NCI-H2107 treated with DMSO at 0.1 percent for 48 hours (cell line): ENCODE results near the gene NOP14.

Experiments
- DNase-seq: peaks from one replicate; lab custom pipeline; 2025; ENCODE audit not compliant: unreplicated experiment; lab: John Stamatoyannopoulos, UW

Gene NOP14

DNA sequence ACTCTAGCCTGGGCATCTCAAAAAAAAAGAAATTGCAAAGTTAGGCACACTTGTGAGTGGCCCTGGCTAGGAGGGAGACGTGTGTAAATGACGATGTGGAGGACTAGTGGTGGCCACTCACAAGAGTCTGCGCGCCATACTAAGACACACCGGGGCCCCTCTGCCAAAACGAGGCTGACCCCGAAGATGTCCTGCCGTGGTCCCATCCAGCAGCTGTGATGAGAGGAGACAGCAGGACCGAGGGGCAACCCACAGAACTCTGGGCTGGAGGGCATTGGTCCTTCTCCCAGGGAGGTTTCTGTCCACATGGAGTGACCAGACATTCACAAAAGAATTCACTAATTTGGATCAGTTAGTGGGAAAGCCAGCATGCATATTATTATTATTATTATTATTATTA lies 47.4 kb downstream of the NOP14 start:
- no peak for DNase-seq

- no peak for DNase-seq
Observed at GRCh38 chr4:2914256-2915126, 48.7 kb downstream of the NOP14 start.

- peak; percentile 39 for DNase-seq
Observed at GRCh38 chr4:2913168-2913567, 50.0 kb downstream of the NOP14 start.

DNA sequence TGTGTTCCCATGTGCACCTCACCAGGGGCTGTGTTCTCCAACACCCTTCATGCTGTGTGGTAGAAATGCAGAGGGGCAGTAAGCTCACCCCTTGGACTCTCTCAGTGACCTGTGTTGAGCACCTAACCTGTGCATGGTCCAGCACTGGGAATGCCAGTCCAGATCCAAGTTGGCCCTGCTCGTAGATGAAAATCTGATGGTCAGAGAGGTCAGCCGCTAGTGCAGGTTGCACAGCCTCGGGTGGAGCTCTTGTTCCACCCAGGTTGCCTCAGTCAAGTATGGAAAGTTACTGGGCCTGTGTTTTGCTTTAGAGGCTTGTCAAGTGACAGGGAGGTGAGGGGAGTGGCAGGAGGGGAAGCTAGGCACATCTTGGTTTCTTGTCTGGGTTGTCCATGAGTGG lies 51.3 kb downstream of the NOP14 start:
- DNase-seq = no peak

- DNase-seq = no peak
Observed at GRCh38 chr4:2910409-2910808, 52.8 kb downstream of the NOP14 start.

GRCh38 chr4:2909583-2909982 lies 53.6 kb downstream of the NOP14 start:
- no peak for DNase-seq

DNA sequence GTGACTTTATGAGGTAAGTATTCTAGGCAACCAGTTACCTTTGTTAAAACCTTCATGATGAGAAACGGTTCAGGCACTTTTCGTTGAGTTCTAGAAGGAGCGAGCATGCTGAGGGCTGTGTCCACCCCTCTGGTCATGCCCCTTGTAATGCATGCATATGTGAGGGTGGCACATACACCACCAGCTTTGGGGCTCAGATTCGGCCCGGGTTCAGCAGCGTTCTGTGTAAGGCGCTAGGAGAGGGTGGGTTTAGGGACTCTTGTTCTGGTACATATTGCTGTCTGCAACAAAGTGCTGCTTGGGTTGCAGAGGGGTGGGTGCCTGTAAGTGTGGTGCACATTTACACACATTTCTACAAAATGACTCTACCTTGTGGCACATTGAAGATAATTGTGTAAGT lies 54.5 kb downstream of the NOP14 start:
- no peak for DNase-seq

DNA sequence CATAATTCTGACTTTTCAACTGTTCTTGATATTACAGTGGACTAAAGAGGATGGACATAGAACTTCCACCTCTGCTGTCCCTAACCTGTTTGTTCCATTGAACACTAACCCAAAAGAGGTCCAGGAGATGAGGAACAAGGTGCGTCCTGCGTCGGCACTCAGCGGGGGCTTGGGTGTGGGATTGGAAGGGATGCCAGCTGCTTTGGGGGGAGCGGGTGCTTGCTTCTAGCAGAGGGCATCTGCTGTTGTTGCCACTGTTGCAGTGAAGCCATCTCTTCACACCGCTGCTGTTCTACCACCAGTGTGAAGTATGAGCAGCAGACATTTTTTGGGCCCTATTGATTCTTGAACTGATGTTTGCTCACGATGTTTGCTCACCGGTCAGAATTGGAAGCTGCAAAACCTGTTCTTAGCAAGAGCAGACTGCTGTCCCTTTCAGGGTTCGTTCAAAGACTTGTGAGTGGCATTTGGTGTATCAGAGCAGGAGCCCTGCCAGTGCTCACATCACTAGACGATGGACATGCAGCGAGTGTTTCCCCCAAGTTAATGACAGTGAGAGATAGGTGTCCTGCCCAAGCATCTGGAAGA lies 55.4 kb downstream of the NOP14 start:
- DNase-seq = no peak

DNA sequence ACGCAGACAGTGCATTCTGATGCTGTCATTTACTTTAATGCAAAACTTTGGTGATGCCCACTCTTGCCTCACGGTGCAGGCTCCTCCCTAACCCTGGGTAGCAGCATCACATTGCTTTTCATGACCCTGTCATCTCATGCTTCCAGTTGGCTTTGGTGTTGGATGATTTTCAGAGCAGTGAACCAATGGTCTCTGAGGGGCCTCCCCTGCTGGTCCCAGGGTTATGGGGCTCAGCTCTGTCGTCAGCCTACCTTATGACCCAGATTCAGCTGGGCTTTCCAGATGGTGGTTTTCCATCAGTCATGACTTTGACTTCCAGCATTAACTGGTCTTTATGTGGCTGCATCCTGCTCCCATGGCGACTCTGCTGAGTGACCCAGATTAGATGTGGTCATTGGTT lies 56.0 kb downstream of the NOP14 start:
- DNase-seq = no peak

DNA sequence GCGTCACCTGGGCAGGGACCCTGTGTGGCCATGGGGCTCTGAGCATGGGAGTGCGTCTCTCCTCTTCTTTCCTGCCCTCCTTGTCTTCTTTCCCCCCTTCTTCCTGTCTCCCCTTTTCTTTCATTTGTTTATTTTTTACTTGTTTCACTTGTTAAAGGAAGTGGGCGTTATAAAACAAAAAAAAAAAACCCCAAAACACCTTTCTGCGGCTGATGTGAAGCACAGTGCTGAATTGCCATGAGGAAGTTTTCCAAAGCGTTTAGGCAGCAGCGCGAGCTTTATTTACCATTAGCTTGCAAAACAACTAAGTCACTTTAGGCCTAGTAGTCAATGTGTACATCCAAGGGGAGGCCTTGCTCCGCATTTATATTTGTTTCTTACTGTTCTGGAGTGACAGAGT lies 57.0 kb downstream of the NOP14 start:
- no peak for DNase-seq

GRCh38 chr4:2905544-2905943 lies 57.7 kb downstream of the NOP14 start:
- no peak for DNase-seq

GRCh38 chr4:2902126-2902525 lies 61.1 kb downstream of the NOP14 start:
- DNase-seq = no peak

DNA sequence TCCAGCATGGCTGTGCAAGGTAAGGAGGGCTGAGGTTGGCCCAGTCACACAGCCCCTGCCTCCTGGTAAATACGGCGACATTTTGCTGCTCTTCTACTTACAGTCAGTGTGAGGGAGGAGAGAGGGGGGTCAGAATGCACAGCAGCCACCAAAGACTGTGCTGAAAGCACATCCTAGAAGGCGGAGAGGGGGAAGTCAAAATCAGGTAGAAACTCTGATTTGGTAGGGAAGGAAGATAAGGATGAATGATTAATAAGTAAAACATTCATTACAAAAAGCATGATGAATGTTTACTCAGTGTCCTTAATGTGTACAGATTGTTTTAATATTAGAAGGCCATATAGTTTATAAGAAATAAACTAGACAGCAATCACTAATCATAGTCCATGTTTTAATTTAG lies 62.0 kb downstream of the NOP14 start:
- no peak for DNase-seq

- no peak for DNase-seq
Observed at GRCh38 chr4:2900741-2901140, 62.5 kb downstream of the NOP14 start.

GRCh38 chr4:2898001-2898400 lies 65.2 kb downstream of the NOP14 start:
- no peak for DNase-seq

DNA sequence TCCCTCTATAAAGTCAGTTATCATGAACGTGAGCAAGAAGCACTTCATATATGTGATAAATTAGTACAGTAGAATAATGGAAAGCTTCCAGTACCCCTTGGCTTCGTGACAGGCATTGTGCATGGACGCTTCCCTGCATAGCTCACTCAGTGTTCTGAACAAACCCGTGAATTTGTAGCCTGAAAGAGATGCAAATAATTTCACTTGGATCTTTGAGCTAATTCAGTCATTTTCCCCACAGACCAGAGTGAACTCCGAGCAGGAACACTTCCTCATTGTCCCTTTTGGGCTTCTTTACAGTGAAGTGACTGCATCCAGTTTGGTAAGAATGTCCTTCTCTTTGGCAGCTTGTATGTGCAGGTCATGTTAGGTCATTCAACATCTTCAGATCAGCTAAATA lies 69.4 kb downstream of the NOP14 start:
- DNase-seq = no peak

- DNase-seq = no peak
Observed at GRCh38 chr4:2891294-2891693, 71.9 kb downstream of the NOP14 start.

DNA sequence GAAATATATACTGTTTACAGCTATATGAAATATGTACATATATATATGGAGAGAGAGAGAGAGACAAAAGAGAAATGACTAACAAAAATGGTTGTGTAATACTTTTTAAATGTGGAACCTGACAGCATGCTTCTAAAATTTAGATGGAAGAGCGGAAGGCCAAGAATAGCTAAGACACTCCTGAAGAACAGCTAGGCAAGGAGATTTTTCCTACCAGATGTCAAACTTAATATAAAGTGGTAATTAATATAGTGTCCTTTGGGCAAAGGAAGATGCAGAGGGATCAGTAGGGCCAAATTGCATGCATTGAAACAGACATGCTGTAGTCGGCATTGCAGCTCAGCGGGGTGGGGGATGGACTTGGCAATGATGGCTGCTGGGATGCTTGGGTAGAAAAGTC lies 74.3 kb downstream of the NOP14 start:
- DNase-seq = no peak
